RKO (cell line): Measurements from ENCODE around the gene ACIN1.
"Not testable (repeated sequence)": the region's sequence is repeated elsewhere in the genome, so short reads cannot be mapped to it uniquely, and the experiment has no call there.

Source experiments
- DNase-seq: peaks from one replicate; pipeline ENCODE4 v3.0.0-alpha.2; 2016; ENCODE audit warnings: low spot score

Gene ACIN1

GRCh38 chr14:23015618-23016017 lies 79.3 kb downstream of the ACIN1 start:
- no peak for DNase-seq

DNA sequence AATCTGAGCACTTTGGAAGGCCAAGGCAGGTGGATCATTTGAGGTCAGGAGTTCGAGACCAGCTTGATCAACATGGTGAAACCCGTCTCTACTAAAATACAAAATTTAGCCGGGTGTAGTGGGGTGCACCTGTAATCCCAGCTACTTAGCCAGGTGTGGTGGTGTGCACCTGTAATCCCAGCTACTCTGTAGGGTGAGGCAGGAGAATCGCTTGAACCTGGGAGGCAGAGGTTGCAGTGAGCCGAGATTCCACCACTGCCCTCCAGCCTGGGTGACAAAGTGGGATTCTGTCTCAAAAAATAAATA lies 81.2 kb downstream of the ACIN1 start:
- not testable (repeated sequence) for DNase-seq

- no peak for DNase-seq
Observed at GRCh38 chr14:23013054-23013748, 81.7 kb downstream of the ACIN1 start.

- DNase-seq: peak; percentile 84
Observed at GRCh38 chr14:23009939-23010726, 84.8 kb downstream of the ACIN1 start, which contains the start of gene C14orf93. C14orf93 (minus strand) TSS chr14:23010143; CDS start chr14:22999023, 11,120 bp downstream.

DNA sequence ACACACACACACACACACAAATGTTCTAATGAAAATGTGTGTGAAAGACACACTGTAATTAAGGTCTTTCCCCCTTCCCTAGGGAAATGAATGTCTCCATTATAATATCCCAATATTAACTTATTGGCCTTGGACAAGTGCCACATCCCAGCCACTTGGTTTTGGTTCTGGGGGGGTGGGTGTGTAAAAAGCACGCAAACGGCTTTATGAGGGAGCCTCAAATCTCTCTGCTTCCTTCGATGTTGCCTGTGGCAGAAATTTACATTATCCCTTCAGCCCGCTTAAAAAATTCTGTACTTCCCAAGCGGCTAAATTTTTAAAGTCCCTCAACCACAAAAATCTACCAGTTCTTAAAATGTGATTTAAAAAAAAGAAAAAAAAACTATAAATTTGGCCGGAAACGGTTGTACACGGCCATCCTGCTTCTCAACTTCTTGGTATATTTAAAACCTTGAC lies 85.4 kb downstream of the ACIN1 start:
- DNase-seq: peak; percentile 47

GRCh38 chr14:23008831-23009230 lies 86.1 kb downstream of the ACIN1 start:
- DNase-seq: peak; percentile 70
